GM19468 (cell line): ENCODE data around the gene GPATCH3.
"Not testable (repeated sequence)": the region's sequence is repeated elsewhere in the genome, so short reads cannot be mapped to it uniquely, and the experiment has no call there.

ENCODE experiments used
- ATAC-seq: cut with Tn5 transposase; IDR thresholded peaks from one replicate; pipeline ENCODE4 v1.9.1; 2021; ENCODE audit warnings: mild to moderate bottlenecking, moderate library complexity, moderate number of reproducible peaks; ENCODE audit not compliant: unreplicated experiment; ENCODE audit errors: extremely low read depth

The GPATCH3 gene

GRCh38 chr1:26851106-26851684 is 49.1 kb downstream of the GPATCH3 start:
- no peak for ATAC-seq

GRCh38 chr1:26848941-26849774 is 51.1 kb downstream of the GPATCH3 start:
- ATAC-seq: no peak

GRCh38 chr1:26848499-26848898 is 51.8 kb downstream of the GPATCH3 start:
- ATAC-seq: no peak

- ATAC-seq: not testable (repeated sequence)
Observed at GRCh38 chr1:26847826-26848225, 52.4 kb downstream of the GPATCH3 start.

GRCh38 chr1:26844424-26845196 is 55.7 kb downstream of the GPATCH3 start:
- ATAC-seq: no peak
